ENCODE results near the gene CCL26.
"Not testable (repeated sequence)": the region's sequence is repeated elsewhere in the genome, so short reads cannot be mapped to it uniquely, and the experiment has no call there.

Gene CCL26

DNA sequence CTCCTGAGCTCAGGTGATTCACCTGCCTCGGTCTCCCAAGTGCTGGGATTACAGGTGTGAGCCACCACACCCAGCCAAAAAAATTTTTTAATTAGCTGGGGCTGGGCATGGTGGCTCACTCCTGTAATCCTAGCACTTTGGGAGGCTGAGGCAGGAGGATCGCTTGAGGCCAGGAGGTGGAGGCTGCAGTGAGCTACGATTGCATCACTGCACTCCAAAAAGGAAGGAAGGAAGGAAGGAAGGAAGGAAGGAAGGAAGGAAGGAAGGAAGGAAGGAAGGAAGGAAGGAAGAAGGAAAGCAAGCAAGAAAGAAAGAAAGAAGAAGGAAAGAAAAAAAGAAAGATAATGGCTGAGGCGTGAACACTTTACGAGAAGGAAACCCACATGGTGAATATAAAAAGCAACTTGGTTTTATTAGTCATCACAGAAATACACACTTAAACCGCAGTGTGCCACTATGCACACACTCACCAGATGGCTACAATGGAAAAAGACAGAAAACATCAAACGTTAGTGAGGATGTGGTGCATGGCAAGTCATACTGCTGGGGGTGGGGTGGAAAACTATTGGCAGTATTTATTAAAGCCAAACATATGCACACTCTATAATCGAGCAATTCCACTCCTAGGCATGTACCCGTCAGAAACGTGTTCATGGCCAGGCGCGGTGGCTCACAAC, 4.4 kb upstream of the CCL26 start:
- Histone ChIP-seq H3K4me1 (ENCODE audit: insufficient read depth, low read length) (no peaks in the 10 kb centered on the region), H3K9me3 (ENCODE audit: control insufficient read depth, insufficient read depth, low read length) (0 out of 2 replicates have a peak, but pooled peaks cover 4% of the 10 kb centered on the region), H3K9ac (ENCODE audit: low read depth, low read length) (no peak overlapping the region), H3K36me3 (ENCODE audit: insufficient read depth, low read length) (no peaks in the 10 kb centered on the region)

DNA sequence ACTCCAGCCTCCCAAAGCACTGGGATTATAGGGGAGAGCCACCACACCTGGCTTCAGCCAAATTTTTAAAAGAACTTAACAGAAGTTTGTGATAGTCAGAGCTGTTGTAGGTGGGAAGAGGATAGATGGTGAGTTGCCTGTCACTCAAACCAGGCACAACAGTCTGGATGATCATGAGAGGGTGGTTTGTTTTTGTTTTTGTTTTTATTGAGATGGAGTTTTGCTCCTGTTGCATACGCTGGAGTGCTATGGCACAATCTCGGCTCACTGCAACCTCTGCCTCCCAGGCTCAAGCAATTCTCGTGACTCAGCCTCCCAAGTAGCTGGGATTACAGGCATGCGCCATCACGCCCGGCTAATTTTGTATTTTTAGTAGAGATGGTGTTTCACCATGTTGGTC, 1.9 kb upstream of the CCL26 start:
- H3K9me3 ChIP-seq (ENCODE audit: control insufficient read depth, insufficient read depth, low read length); H3K9ac ChIP-seq (ENCODE audit: low read depth, low read length); H3K36me3 ChIP-seq (ENCODE audit: insufficient read depth, low read length); H3K4me1 ChIP-seq (ENCODE audit: insufficient read depth, low read length): not testable (repeated sequence)

DNA sequence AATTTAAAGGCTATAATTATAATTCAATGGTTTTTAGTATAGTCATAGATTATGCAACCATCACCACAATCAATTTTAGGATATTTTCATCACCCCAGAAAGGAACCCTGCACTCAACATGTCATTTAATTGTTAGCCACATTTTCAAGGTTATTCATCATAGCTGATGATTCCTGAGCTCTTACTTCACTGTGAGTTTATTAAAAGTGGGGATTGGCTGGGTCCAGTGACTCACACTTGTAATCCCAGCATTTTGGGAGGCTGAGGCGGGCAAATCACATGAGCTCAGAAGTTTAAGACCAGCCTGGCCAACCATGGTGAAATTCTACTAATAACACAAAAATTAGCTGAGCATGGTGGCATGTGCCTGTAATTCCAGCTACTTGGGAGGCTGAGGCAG, 787 bp downstream of the CCL26 start:
- Histone ChIP-seq H3K9ac (ENCODE audit: low read depth, low read length) (no peak overlapping the region), H3K9me3 (ENCODE audit: control insufficient read depth, insufficient read depth, low read length) (no peaks in the 10 kb centered on the region), H3K4me1 (ENCODE audit: insufficient read depth, low read length) (no peaks in the 10 kb centered on the region), H3K36me3 (ENCODE audit: insufficient read depth, low read length) (no peaks in the 10 kb centered on the region)

DNA sequence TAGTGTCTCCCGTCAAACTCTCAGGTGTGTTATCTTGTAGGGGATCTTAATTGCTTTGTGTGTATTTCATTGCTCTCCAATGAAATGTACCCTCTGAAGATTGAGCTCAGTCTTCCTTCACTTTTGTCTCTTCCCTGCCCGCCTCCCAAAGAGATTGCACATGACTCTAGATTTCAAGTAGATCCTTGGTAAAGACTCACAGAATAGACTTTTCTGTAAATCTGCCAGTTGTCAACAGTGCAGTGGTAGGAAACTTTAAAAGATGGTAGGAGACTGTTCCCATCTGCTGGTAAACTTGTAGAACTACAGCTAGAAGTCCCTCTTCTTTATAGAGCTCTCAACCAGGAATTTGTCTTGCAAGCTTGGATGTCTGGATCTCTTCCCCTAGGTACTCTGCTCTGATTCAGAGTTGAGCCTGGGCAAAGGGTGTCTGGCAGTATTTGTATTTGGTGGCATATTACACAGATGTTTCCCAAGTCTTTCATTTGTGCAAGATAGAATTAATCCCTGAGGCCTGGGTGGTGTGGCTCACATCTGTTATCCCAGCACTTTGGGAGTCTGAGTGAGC, 9.6 kb downstream of the CCL26 start:
- no peaks in the 10 kb centered on the region for H3K4me1 ChIP-seq (ENCODE audit: insufficient read depth, low read length)

DNA sequence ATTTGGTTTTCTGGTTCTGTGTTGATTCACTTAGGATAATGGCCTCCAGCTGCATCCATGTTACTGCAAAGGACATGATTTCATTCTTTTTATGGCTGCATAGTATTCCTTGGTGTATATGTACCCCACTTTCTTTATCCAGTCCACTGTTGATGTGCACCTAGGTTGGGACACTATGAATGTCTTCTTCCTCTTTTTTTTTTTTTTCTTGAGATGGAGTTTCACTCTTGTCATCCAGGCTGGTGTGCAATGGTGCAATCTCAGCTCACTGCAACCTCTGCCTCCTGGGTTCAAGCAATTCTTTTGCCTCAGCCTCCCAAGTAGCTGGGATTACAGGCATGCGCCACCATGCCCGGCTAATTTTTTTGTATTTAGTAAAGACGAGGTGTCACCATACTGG, 10.2 kb downstream of the CCL26 start:
- not testable (repeated sequence) for H3K36me3 ChIP-seq (ENCODE audit: insufficient read depth, low read length); H3K9ac ChIP-seq (ENCODE audit: low read depth, low read length); H3K4me1 ChIP-seq (ENCODE audit: insufficient read depth, low read length); H3K9me3 ChIP-seq (ENCODE audit: control insufficient read depth, insufficient read depth, low read length)

More for the DNA sequence above, 9.6 kb downstream of the CCL26 start:
- Histone ChIP-seq H3K9me3 (ENCODE audit: control insufficient read depth, insufficient read depth, low read length) (peaks cover 4% of the 10 kb centered on the region; the same call in 1 of the 2 replicates), H3K9ac (ENCODE audit: low read depth, low read length) (no peak overlapping the region), H3K36me3 (ENCODE audit: insufficient read depth, low read length) (no peaks in the 10 kb centered on the region)

DNA sequence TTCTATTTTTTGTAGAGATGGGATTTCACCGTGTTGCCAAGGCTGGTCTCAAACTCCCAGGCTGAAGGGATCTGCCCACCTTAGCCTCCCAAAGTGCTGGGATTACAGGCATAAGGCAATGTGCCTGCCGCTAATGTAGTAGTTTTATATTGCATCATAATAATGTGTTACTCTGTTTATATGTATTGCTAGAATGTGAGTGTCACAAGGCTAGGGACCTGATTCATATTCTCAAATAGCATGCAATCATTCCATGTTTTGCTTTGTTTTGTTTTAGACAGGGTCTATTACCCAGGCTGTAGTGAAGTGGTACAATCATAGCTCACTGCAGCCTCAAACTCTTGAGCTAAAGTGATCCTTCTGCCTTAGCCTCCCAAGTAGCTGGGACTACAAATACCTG, 13.5 kb downstream of the CCL26 start:
- H3K9ac ChIP-seq (ENCODE audit: low read depth, low read length): no peak overlapping the region
- peaks cover 4% of the 10 kb centered on the region; the same call in 1 of the 2 replicates for H3K9me3 ChIP-seq (ENCODE audit: control insufficient read depth, insufficient read depth, low read length)
- H3K36me3 ChIP-seq (ENCODE audit: insufficient read depth, low read length): no peaks in the 10 kb centered on the region
- H3K4me1 ChIP-seq (ENCODE audit: insufficient read depth, low read length): no peaks in the 10 kb centered on the region; the same call in 1 of the 2 replicates

DNA sequence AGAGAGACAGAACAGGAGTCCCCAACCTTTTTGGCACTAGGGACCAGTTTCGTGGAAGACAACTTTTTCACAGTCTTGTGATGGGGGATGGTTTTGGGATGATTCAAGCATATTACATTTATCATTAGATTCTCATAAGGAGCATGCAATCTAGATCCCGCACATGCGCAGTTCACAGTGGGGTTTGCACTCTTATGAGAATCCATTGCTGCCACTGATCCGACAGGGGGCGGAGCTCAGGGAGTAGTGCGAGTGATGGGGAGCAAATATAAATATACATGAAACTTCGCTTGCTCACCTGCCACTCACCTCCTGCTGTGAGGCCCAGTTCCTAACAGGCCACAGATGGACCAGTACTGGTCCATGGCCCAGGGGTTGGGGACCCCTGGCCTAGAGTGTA, 14.2 kb downstream of the CCL26 start:
- Histone ChIP-seq H3K36me3 (ENCODE audit: insufficient read depth, low read length) (no peaks in the 10 kb centered on the region), H3K4me1 (ENCODE audit: insufficient read depth, low read length) (no peaks in the 10 kb centered on the region; the same call in 1 of the 2 replicates), H3K9me3 (ENCODE audit: control insufficient read depth, insufficient read depth, low read length) (peaks cover 4% of the 10 kb centered on the region; the same call in 1 of the 2 replicates), H3K9ac (ENCODE audit: low read depth, low read length) (no peak overlapping the region)

DNA sequence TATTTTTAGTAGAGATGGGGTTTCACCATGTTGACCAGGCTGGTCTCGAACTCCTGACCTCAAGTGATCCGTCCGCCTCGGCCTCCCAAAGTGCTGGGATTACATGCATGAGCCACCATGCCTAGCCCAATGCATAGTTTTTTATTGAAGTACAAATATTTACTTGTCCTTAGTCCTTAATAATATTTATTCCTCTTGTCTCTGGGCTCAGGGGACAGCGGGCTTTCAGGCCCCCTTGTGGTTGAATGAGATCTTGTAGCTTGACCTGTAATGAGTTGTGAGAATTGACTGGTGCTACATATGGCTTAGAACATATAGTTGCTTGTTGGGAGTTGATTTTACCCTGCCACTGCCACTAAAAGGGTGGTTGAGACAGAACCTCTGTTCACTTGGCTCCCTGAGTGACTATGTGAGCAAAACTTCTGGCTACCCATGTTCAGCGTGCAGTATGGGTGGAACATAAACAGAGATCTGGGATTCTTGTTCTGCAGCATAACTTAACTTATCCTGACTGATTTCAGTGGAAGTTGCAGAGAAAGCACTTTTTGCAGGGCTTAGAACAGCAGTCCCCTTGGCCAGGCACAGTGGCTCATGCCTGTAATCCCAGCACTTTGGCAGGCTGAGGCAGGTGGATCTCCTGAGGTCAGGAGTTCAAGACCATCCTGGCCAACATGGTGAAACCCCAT, 14.9 kb downstream of the CCL26 start:
- no peaks in the 10 kb centered on the region for H3K36me3 ChIP-seq (ENCODE audit: insufficient read depth, low read length)
- H3K9ac ChIP-seq (ENCODE audit: low read depth, low read length): no peak overlapping the region
- H3K9me3 ChIP-seq (ENCODE audit: control insufficient read depth, insufficient read depth, low read length): peaks cover 4% of the 10 kb centered on the region; the same call in 1 of the 2 replicates
- H3K4me1 ChIP-seq (ENCODE audit: insufficient read depth, low read length): no peaks in the 10 kb centered on the region; the same call in 1 of the 2 replicates

DNA sequence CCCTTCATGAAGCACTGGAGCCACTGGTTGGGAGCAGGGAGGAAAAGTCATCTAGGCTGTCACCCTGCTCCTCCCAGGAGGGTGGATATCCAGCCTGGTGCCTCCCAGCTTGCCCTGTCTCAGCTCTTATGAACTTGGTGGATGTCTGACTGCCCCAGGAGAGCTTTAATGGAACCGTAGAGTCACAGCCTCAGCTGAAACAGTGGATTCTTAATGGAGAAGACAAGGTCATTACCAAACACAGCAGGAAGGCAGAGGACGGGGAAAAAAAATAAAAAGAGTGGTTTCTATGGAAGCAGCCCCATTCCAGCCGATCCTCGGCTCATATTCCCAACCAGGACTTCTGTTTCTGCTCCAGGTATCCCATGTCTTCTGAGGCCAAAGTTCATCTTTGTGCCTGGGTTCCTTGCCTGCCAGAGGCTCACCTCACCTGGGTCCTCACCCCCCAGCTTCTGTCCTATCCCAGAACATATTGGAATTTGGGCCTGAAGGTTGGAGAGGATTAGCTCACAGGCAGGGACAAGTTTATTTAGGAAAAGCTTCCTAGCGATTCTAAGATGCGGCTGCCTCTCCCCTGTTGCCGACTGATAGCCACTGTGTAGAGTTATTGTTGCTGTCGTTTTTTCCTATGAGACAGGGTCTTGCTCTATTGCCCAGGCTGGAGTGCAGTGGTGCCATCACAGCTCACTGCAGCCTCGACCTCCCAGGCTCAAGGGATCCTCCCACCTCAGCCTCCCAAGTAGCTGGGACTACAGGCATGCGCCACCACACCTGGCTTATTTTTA, 15.6 kb downstream of the CCL26 start:
- Histone ChIP-seq H3K9me3 (ENCODE audit: control insufficient read depth, insufficient read depth, low read length) (peaks cover 4% of the 10 kb centered on the region; the same call in 1 of the 2 replicates), H3K9ac (ENCODE audit: low read depth, low read length) (no peak overlapping the region), H3K4me1 (ENCODE audit: insufficient read depth, low read length) (no peaks in the 10 kb centered on the region; the same call in 1 of the 2 replicates), H3K36me3 (ENCODE audit: insufficient read depth, low read length) (no peaks in the 10 kb centered on the region)

DNA sequence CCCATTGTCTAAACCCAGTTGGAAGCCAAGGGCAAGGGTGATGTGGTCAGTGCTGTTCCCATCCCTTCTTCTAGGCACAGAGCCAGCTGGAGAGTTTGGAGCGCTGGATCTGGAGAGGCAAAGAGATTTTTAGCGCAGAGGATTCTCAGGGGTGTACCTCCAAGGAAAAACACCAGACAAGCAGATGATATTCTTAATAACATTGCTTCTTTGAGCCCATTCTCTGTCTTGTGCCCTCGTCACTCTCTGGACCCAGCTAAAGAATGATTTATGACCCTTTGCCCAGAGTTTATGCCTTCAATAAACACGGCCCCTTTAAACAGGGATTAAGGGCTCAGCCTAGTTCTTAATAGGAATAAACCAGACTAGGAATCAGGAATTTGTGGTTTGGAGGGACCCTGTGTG, 28.6 kb downstream of the CCL26 start:
- H3K4me1 ChIP-seq (ENCODE audit: insufficient read depth, low read length): no peaks in the 10 kb centered on the region; the same call in 1 of the 2 replicates
- no peak overlapping the region for H3K9ac ChIP-seq (ENCODE audit: low read depth, low read length)
- no peaks in the 10 kb centered on the region for H3K9me3 ChIP-seq (ENCODE audit: control insufficient read depth, insufficient read depth, low read length)
- no peaks in the 10 kb centered on the region for H3K36me3 ChIP-seq (ENCODE audit: insufficient read depth, low read length)

DNA sequence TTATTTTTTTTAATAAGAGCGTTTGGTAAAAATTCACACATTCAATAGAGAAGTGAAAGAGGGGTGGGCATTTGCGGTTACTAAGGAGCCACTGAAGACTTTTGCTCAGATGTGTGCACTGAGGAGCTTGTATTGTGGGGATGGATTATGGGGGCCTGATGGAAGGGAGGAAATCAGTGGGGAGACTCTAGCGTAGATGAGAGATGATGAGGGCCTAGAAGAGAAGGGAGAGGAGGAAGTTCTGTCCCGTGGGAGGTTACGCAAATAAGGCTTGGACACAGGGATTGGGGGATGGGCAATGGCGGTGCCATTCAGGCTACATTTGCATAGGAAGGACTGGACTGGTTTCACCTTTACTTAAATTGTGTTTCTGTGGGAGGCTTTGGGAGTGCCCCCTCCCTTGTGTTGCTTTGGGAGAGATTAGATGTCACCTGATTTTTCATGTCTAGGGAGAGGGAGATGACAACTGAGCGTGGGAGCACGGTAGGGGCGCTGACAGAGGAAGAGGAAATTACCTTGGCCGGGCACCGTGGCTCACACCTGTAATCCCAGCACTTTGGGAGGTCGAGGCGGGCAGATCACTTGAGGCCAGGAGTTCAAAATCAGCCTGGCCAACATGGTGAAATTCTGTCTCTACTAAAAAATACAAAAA, 31.0 kb downstream of the CCL26 start:
- Histone ChIP-seq H3K9ac (ENCODE audit: low read depth, low read length) (no peak overlapping the region), H3K4me1 (ENCODE audit: insufficient read depth, low read length) (no peaks in the 10 kb centered on the region; the same call in 1 of the 2 replicates), H3K36me3 (ENCODE audit: insufficient read depth, low read length) (no peaks in the 10 kb centered on the region), H3K9me3 (ENCODE audit: control insufficient read depth, insufficient read depth, low read length) (no peaks in the 10 kb centered on the region)

DNA sequence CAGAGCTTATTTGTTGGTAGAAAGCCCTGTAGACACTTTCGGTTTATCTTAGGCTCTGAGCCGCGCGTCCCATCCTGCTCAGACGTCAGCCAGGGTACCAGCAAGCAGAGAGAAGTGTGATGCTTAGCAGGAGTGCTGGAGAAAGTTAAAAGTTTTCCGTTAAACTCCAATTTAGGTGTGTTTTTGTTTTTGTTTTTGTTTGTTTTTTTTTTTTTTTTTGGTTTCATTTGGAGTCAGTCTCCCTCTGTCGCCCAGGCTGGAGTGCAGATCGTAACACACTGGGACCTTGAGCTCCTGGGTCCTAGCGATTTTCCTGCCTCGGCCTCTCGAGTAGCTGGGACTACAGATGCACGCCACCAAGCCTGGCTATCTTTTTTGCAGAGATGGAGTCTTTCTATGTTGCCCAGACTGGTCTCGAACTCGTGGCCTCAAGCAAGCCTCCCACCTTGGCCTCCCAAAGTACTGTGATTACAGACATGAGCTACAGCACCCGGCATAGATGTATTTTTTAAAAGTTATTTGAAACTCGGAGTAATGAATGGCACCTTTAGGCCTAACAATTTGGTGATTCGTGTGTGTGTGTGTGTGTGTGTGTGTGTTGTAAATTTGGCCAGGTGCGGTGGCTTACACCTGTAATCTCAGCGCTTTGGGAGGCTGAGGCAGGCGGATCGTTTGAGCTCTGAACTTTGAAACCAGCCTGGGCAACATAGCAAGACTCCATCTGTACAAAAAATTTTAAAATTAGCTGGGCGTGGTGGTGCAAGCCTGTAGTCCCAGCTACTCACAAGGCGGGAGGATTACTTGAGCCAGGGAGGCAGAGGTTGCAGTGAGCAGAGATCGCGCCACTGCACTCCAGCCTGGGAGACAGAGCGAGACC, 32.0 kb downstream of the CCL26 start:
- Histone ChIP-seq H3K36me3 (ENCODE audit: insufficient read depth, low read length) (no peaks in the 10 kb centered on the region), H3K9me3 (ENCODE audit: control insufficient read depth, insufficient read depth, low read length) (no peaks in the 10 kb centered on the region), H3K9ac (ENCODE audit: low read depth, low read length) (peak overlapping the region; percentile 78), H3K4me1 (ENCODE audit: insufficient read depth, low read length) (peaks cover 1% of the 10 kb centered on the region)
